GM12891 (cell line): ENCODE results near the gene FGF3. TPM values are rescaled to one million over a fixed set of nuclear protein-coding genes. Genes with fewer than 3 reads are reported as not detected.

ENCODE experiments used
- DNase-seq: peaks from one replicate; pipeline ENCODE4 v3.0.0; 2011; ENCODE audit warnings: low spot score; ENCODE audit not compliant: insufficient read length
- FAIRE-seq: peaks from 2 replicates; lab custom pipeline; 2011; peaks lifted over from hg19 to GRCh38; lab: Jason Lieb, UNC
- PAX5 ChIP-seq: IDR thresholded peaks from 2 replicates; pipeline ENCODE4 v1.6.1; 2011; ENCODE audit warnings: low read length, moderate library complexity, mild to moderate bottlenecking; ENCODE audit not compliant: insufficient read depth, severe bottlenecking
- POLR2A ChIP-seq: IDR thresholded peaks from 2 replicates; pipeline ENCODE4 v1.6.1; 2011; ENCODE audit warnings: low read depth, low read length, control low read depth
- POLR2AphosphoS5 ChIP-seq: IDR thresholded peaks from 2 replicates; pipeline ENCODE4 v1.6.1; 2011; ENCODE audit warnings: low read depth, low read length, control low read depth
- POU2F2 ChIP-seq: IDR thresholded peaks from 2 replicates; pipeline ENCODE4 v1.6.1; 2011; ENCODE audit warnings: low read depth, mild to moderate bottlenecking, control low read depth, low read length, moderate library complexity
- SPI1 ChIP-seq: IDR thresholded peaks from 2 replicates; pipeline ENCODE4 v1.6.1; 2011; ENCODE audit warnings: low read depth, low read length, control low read depth
- TAF1 ChIP-seq: IDR thresholded peaks from 2 replicates; pipeline ENCODE4 v1.6.1; 2011; ENCODE audit warnings: low read depth, low read length, control low read depth
- polyA plus RNA-seq: library from polyadenylated mRNA; unstranded; fragments of >200 nt; gene quantifications from one replicate; pipeline ENCODE4 v1.2.1, GENCODE V29; 2012; ENCODE audit warnings: low read depth, missing spikeins, inconsistent platforms; ENCODE audit not compliant: missing spikeins

The FGF3 gene
- polyA plus RNA-seq, result not detected

- DNase-seq, result no peak
- TF ChIP-seq PAX5, result no peak
- TF ChIP-seq SPI1, result no peak
- no peak for TF ChIP-seq POLR2A
- TF ChIP-seq POLR2AphosphoS5, result no peak
- TF ChIP-seq POU2F2, result no peak
- TF ChIP-seq TAF1, result no peak
- FAIRE-seq, result no peak
These were observed at the start of gene FGF3 for GRCh38 chr11:69818603-69819441. TSS of gene FGF3 (minus strand) at chr11:69819416. CDS start at chr11:69818933, 483 bp downstream.

GRCh38 chr11:69868871-69869270 is 49.7 kb upstream of the FGF3 start:
- no peak for FAIRE-seq
- TF ChIP-seq POU2F2 (no peak), POLR2AphosphoS5 (no peak), POLR2A (no peak), SPI1 (no peak), TAF1 (no peak)
- DNase-seq, result no peak

GRCh38 chr11:69868006-69868810 is 49.0 kb upstream of the FGF3 start:
- DNase-seq (no peak), FAIRE-seq (no peak)
- TF ChIP-seq TAF1 (no peak), POU2F2 (no peak), SPI1 (no peak), PAX5 (no peak), POLR2AphosphoS5 (no peak), POLR2A (no peak)

- DNase-seq (no peak), FAIRE-seq (no peak)
- TF ChIP-seq POLR2A (no peak), POU2F2 (no peak)
These were observed 48.1 kb upstream of the FGF3 start for GRCh38 chr11:69867076-69868005.

GRCh38 chr11:69866648-69867047 is 47.4 kb upstream of the FGF3 start:
- DNase-seq (no peak), FAIRE-seq (no peak)
- no peak for TF ChIP-seq POLR2AphosphoS5

- TF ChIP-seq PAX5, result no peak
- no peak for TF ChIP-seq SPI1
- no peak for TF ChIP-seq TAF1
- no peak for TF ChIP-seq POLR2A
- no peak for TF ChIP-seq POLR2AphosphoS5
- no peak for TF ChIP-seq POU2F2
- FAIRE-seq (no peak), DNase-seq (no peak)
These were observed 46.5 kb upstream of the FGF3 start for GRCh38 chr11:69865707-69866106.

- DNase-seq, result no peak
- no peak for FAIRE-seq
- no peak for TF ChIP-seq TAF1
- no peak for TF ChIP-seq SPI1
- no peak for TF ChIP-seq POLR2AphosphoS5
- no peak for TF ChIP-seq POU2F2
- TF ChIP-seq PAX5, result no peak
- no peak for TF ChIP-seq POLR2A
These were observed 45.8 kb upstream of the FGF3 start for GRCh38 chr11:69864686-69865661.

GRCh38 chr11:69863544-69864200 is 44.5 kb upstream of the FGF3 start:
- TF ChIP-seq TAF1, result no peak
- TF ChIP-seq SPI1, result no peak
- no peak for TF ChIP-seq PAX5
- TF ChIP-seq POLR2AphosphoS5, result no peak
- TF ChIP-seq POU2F2, result no peak
- TF ChIP-seq POLR2A, result no peak
- FAIRE-seq (no peak), DNase-seq (no peak)
